Measurements from ENCODE around the gene MBNL1.

MBNL1 gene

GRCh38 chr3:152446495-152446894 is 177.8 kb downstream of the MBNL1 start:
- H3K27me3 Mint-ChIP-seq, result no peaks in the 10 kb centered on the region
- H3K9me3 Mint-ChIP-seq, result no peaks in the 10 kb centered on the region
- H3K27ac Mint-ChIP-seq, result peak overlapping the region; percentile 31
- H3K4me1 Mint-ChIP-seq, result peaks cover 66% of the 10 kb centered on the region
- no peak overlapping the region for H3K4me3 Mint-ChIP-seq
- no peak for DNase-seq
- H3K36me3 Mint-ChIP-seq (ENCODE audit: low read depth), result peaks cover 41% of the 10 kb centered on the region
- no peak for ATAC-seq

- H3K27me3 Mint-ChIP-seq, result no peaks in the 10 kb centered on the region
- peak; percentile 14 for ATAC-seq
These were observed 178.8 kb downstream of the MBNL1 start for GRCh38 chr3:152447511-152447910.

GRCh38 chr3:152448091-152448490 is 179.4 kb downstream of the MBNL1 start:
- H3K36me3 Mint-ChIP-seq (ENCODE audit: low read depth), result peaks cover 52% of the 10 kb centered on the region
- peak overlapping the region; percentile 84 for H3K27ac Mint-ChIP-seq
- H3K4me1 Mint-ChIP-seq, result peaks cover 60% of the 10 kb centered on the region
- no peaks in the 10 kb centered on the region for H3K9me3 Mint-ChIP-seq
- DNase-seq (no peak), ATAC-seq (no peak)
- no peak overlapping the region for H3K4me3 Mint-ChIP-seq
- H3K27me3 Mint-ChIP-seq, result no peaks in the 10 kb centered on the region

More at GRCh38 chr3:152447511-152447910, 178.8 kb downstream of the MBNL1 start:
- no peaks in the 10 kb centered on the region for H3K9me3 Mint-ChIP-seq
- no peak overlapping the region for H3K4me3 Mint-ChIP-seq
- H3K4me1 Mint-ChIP-seq, result peaks cover 63% of the 10 kb centered on the region
- peak overlapping the region; percentile 84 for H3K27ac Mint-ChIP-seq
- H3K36me3 Mint-ChIP-seq (ENCODE audit: low read depth), result peaks cover 50% of the 10 kb centered on the region
- DNase-seq, result no peak

- ATAC-seq, result peak; percentile 20
- no peaks in the 10 kb centered on the region for H3K9me3 Mint-ChIP-seq
- no peaks in the 10 kb centered on the region for H3K27me3 Mint-ChIP-seq
- H3K4me1 Mint-ChIP-seq, result peaks cover 39% of the 10 kb centered on the region
- H3K27ac Mint-ChIP-seq, result peak overlapping the region; percentile 67
- DNase-seq, result no peak
- H3K36me3 Mint-ChIP-seq (ENCODE audit: low read depth), result peaks cover 50% of the 10 kb centered on the region
- H3K4me3 Mint-ChIP-seq, result no peak overlapping the region
These were observed 183.6 kb downstream of the MBNL1 start for GRCh38 chr3:152452318-152452717.

- Mint-ChIP-seq H3K27ac (peak overlapping the region; percentile 31), H3K36me3 (ENCODE audit: low read depth) (peaks cover 50% of the 10 kb centered on the region), H3K4me3 (no peak overlapping the region), H3K27me3 (no peaks in the 10 kb centered on the region), H3K9me3 (no peaks in the 10 kb centered on the region), H3K4me1 (peaks cover 44% of the 10 kb centered on the region)
- ATAC-seq, result no peak
- DNase-seq, result no peak
These were observed 185.5 kb downstream of the MBNL1 start for GRCh38 chr3:152454076-152454875.

- Mint-ChIP-seq H3K36me3 (ENCODE audit: low read depth) (peaks cover 54% of the 10 kb centered on the region), H3K4me3 (no peak overlapping the region), H3K27ac (peak overlapping the region; percentile 25), H3K4me1 (peaks cover 53% of the 10 kb centered on the region), H3K27me3 (no peaks in the 10 kb centered on the region), H3K9me3 (no peaks in the 10 kb centered on the region)
- DNase-seq, result no peak
- no peak for ATAC-seq
These were observed 187.3 kb downstream of the MBNL1 start for GRCh38 chr3:152455989-152456388.

GRCh38 chr3:152457500-152458375 is 189.0 kb downstream of the MBNL1 start:
- peak overlapping the region; percentile 80 for H3K27ac Mint-ChIP-seq
- ATAC-seq (no peak), DNase-seq (no peak)
- H3K36me3 Mint-ChIP-seq (ENCODE audit: low read depth), result peaks cover 48% of the 10 kb centered on the region
- H3K4me1 Mint-ChIP-seq, result peaks cover 43% of the 10 kb centered on the region
- no peaks in the 10 kb centered on the region for H3K27me3 Mint-ChIP-seq
- no peak overlapping the region for H3K4me3 Mint-ChIP-seq
- no peaks in the 10 kb centered on the region for H3K9me3 Mint-ChIP-seq

GRCh38 chr3:152458376-152459117 is 189.8 kb downstream of the MBNL1 start:
- Mint-ChIP-seq H3K27ac (peak overlapping the region; percentile 80), H3K4me1 (peaks cover 38% of the 10 kb centered on the region), H3K27me3 (no peaks in the 10 kb centered on the region), H3K4me3 (peak overlapping the region; percentile 43), H3K36me3 (ENCODE audit: low read depth) (peaks cover 50% of the 10 kb centered on the region), H3K9me3 (no peaks in the 10 kb centered on the region)
- DNase-seq (peak; percentile 32), ATAC-seq (peak; percentile 59)

- Mint-ChIP-seq H3K4me1 (peaks cover 37% of the 10 kb centered on the region), H3K9me3 (no peaks in the 10 kb centered on the region), H3K4me3 (no peak overlapping the region), H3K27ac (peak overlapping the region; percentile 80), H3K36me3 (ENCODE audit: low read depth) (peaks cover 50% of the 10 kb centered on the region), H3K27me3 (no peaks in the 10 kb centered on the region)
- no peak for DNase-seq
- no peak for ATAC-seq
These were observed 190.4 kb downstream of the MBNL1 start for GRCh38 chr3:152459118-152459515.

GRCh38 chr3:152459572-152459971 is 190.8 kb downstream of the MBNL1 start:
- no peaks in the 10 kb centered on the region for H3K27me3 Mint-ChIP-seq
- peaks cover 36% of the 10 kb centered on the region for H3K4me1 Mint-ChIP-seq
- no peak for DNase-seq
- H3K4me3 Mint-ChIP-seq, result no peak overlapping the region
- ATAC-seq, result no peak
- H3K9me3 Mint-ChIP-seq, result no peaks in the 10 kb centered on the region
- peak overlapping the region; percentile 59 for H3K27ac Mint-ChIP-seq
- H3K36me3 Mint-ChIP-seq (ENCODE audit: low read depth), result peaks cover 48% of the 10 kb centered on the region

GRCh38 chr3:152460936-152461335 is 192.2 kb downstream of the MBNL1 start:
- peaks cover 30% of the 10 kb centered on the region for H3K4me1 Mint-ChIP-seq
- peak overlapping the region; percentile 77 for H3K27ac Mint-ChIP-seq
- DNase-seq (no peak), ATAC-seq (no peak)
- H3K4me3 Mint-ChIP-seq, result no peak overlapping the region
- no peaks in the 10 kb centered on the region for H3K27me3 Mint-ChIP-seq
- H3K36me3 Mint-ChIP-seq (ENCODE audit: low read depth), result peaks cover 47% of the 10 kb centered on the region
- no peaks in the 10 kb centered on the region for H3K9me3 Mint-ChIP-seq

- Mint-ChIP-seq H3K36me3 (ENCODE audit: low read depth) (peaks cover 47% of the 10 kb centered on the region), H3K27me3 (no peaks in the 10 kb centered on the region), H3K4me3 (no peak overlapping the region), H3K4me1 (peaks cover 32% of the 10 kb centered on the region), H3K27ac (peak overlapping the region; percentile 77), H3K9me3 (no peaks in the 10 kb centered on the region)
- no peak for DNase-seq
- ATAC-seq, result no peak
These were observed 192.7 kb downstream of the MBNL1 start for GRCh38 chr3:152461460-152461859.

GRCh38 chr3:152466784-152467183 is 198.1 kb downstream of the MBNL1 start:
- Mint-ChIP-seq H3K27ac (peak overlapping the region; percentile 49), H3K4me3 (no peak overlapping the region)

GRCh38 chr3:152469248-152470025 is 200.7 kb downstream of the MBNL1 start:
- Mint-ChIP-seq H3K4me1 (peaks cover 23% of the 10 kb centered on the region), H3K36me3 (ENCODE audit: low read depth) (peaks cover 13% of the 10 kb centered on the region), H3K9me3 (no peaks in the 10 kb centered on the region), H3K27ac (no peak overlapping the region), H3K27me3 (no peaks in the 10 kb centered on the region), H3K4me3 (no peak overlapping the region)
- DNase-seq (no peak), ATAC-seq (peak; percentile 35)

More at GRCh38 chr3:152466784-152467183, 198.1 kb downstream of the MBNL1 start:
- peaks cover 21% of the 10 kb centered on the region for H3K36me3 Mint-ChIP-seq (ENCODE audit: low read depth)
- peaks cover 13% of the 10 kb centered on the region for H3K4me1 Mint-ChIP-seq
- H3K9me3 Mint-ChIP-seq, result no peaks in the 10 kb centered on the region
- no peak for DNase-seq
- no peaks in the 10 kb centered on the region for H3K27me3 Mint-ChIP-seq
- ATAC-seq, result peak; percentile 41

Measured in activated naive CD8-positive, alpha-beta T cell treated with anti-CD3 and anti-CD28 coated beads, Interleukin-2, amount 50 U/mL, for 24 hours (primary cell).